Erythroblast (primary cell): Measurements from ENCODE around the gene SUCO.

Experiments
- GATA1 ChIP-seq: IDR thresholded peaks from 2 replicates; pipeline ENCODE4 v1.6.1; 2011; ENCODE audit warnings: low read depth, mild to moderate bottlenecking, control low read depth, low read length, moderate library complexity
- POLR2A ChIP-seq: IDR thresholded peaks from 2 replicates; pipeline ENCODE4 v1.6.1; 2011; ENCODE audit warnings: mild to moderate bottlenecking, low read length

DNA sequence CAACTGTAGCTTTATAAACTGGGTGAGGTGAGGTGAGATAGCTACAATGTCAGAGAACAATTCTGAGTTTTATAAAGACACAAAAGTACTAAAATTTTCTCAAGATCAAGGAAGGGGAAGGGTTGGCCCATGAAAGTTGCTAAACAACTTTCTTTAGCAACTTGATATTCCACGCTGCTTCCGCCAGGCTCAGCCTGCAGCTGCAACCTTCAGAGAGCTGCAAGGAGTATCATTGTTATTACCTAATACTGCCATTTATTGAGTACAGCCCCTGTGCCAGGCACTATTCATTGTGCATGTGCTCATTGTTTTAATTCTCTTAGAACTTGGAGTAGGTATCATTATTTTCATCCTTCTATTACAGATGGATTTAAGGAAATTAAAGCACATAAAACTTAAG, 34.1 kb upstream of the SUCO start:
- TF ChIP-seq POLR2A (no peak), GATA1 (no peak)
